Measurements from ENCODE around the gene PSMA4.

Gene PSMA4

DNA sequence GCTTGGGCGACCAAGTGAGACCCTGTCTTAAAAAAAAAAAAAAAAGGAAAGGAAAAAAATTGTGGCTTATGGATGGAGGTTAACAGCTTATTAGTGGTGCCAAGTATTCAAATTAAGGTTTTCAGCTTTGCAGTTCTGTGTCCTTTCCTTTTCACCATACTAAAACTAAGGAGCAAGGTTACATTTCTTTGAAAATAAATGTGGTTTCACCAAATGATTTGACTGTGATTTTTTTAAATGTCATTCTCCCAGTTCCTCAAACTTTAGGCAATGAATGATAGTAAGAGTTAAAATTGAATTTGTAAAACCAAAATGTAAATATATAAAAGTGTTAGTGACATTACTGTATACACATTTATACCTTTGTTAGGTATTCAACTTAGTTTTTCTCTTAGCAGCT lies 34.7 kb downstream of the PSMA4 start:
- no peak overlapping the region for H3K4me3 ChIP-seq (ENCODE audit: low read depth, low read length)
- no peak for DNase-seq (ENCODE audit: low read depth)
- TF ChIP-seq, protein P1, sequence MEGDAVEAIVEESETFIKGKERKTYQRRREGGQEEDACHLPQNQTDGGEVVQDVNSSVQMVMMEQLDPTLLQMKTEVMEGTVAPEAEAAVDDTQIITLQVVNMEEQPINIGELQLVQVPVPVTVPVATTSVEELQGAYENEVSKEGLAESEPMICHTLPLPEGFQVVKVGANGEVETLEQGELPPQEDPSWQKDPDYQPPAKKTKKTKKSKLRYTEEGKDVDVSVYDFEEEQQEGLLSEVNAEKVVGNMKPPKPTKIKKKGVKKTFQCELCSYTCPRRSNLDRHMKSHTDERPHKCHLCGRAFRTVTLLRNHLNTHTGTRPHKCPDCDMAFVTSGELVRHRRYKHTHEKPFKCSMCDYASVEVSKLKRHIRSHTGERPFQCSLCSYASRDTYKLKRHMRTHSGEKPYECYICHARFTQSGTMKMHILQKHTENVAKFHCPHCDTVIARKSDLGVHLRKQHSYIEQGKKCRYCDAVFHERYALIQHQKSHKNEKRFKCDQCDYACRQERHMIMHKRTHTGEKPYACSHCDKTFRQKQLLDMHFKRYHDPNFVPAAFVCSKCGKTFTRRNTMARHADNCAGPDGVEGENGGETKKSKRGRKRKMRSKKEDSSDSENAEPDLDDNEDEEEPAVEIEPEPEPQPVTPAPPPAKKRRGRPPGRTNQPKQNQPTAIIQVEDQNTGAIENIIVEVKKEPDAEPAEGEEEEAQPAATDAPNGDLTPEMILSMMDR (IDR thresholded peaks at IDR 0.05; ENCODE audit: insufficient read depth, low read depth, low read length, missing control alignments) = no peak

DNA sequence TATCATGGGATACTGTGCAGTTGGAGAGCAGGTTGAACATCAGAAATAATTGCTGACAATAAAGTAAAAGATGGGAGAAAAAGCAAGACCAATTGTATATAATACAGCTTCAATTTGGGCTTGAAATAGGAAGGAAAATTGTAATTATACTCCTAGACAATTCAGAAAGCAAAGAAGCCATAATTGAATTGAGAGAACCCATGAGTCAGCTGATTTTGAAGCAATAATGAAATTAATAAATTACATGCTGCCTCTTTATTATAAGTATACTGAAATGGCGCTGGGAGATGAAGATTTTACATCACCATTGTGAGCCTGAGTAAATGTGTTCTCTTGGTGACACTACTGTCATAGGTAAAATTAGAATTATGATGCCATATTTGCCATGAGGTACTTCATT lies 57.3 kb downstream of the PSMA4 start:
- TF ChIP-seq, protein P1 (IDR thresholded peaks at IDR 0.05; ENCODE audit: insufficient read depth, low read depth, low read length, missing control alignments) = no peak
- no peak overlapping the region for H3K4me3 ChIP-seq (ENCODE audit: low read depth, low read length)

DNA sequence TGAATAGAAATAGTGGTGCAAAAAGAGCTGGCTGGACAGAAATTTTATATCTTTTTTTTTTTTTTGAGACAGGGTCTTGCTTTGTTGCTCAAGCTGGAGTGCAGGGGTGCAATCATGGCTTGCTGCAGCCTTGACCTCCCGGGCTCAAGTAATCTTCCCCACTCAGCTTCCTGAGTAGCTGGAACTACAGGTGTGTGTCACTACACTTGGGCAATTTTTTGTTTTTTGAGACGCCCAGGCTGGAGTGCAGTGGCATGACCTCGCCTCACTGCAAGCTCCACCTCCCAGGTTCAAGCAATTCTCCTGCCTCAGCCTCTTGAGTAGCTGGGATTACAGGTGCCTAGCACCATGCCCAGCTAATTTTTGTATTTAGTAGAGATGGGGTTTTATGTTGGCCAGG lies 58.1 kb downstream of the PSMA4 start:
- TF ChIP-seq, protein P1 (IDR thresholded peaks at IDR 0.05; ENCODE audit: insufficient read depth, low read depth, low read length, missing control alignments) = no peak
- no peak overlapping the region for H3K4me3 ChIP-seq (ENCODE audit: low read depth, low read length)
- no peak for DNase-seq (ENCODE audit: low read depth)

More for the DNA sequence above, 57.3 kb downstream of the PSMA4 start:
- no peak for DNase-seq (ENCODE audit: low read depth)

DNA sequence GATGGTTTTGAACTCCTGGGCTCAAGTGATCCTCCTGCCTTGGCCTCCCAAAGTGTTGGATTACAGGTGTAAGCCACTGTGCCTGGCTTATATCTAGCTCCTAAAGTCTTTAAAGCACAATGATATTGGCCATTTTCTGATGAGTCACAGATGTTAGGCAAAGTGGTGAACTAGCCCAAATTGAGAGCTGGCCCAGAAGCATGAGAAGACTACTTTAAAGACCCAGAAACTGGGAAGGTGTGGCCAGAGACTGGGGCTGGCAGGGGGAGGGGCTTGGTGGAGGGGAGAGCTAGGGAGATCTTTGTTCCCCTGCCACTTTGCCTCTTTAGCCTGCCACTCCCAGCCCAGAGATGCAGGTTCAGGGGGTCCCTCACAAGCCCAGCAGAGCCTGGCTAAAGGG lies 58.9 kb downstream of the PSMA4 start:
- TF ChIP-seq, protein P1 (IDR thresholded peaks at IDR 0.05; ENCODE audit: insufficient read depth, low read depth, low read length, missing control alignments) = no peak
- H3K4me3 ChIP-seq (ENCODE audit: low read depth, low read length) = no peak overlapping the region
- DNase-seq (ENCODE audit: low read depth) = no peak

Measured in GM12865 (cell line).